K562 (cell line): Measurements from ENCODE around the gene KCNA10. TPM values are rescaled to one million over a fixed set of nuclear protein-coding genes. Genes with fewer than 3 reads are reported as not detected.

ENCODE experiments used
- ATAC-seq: fragments of 200-7000 bp; cut with Tn5 transposase; 3 replicates; pipeline ENCODE4 v1.9.1; 2020; ENCODE audit warnings: moderate library complexity
- BruUV-seq: library from RNA; stranded (reverse); fragments of 400-500 nt; replicated peaks from 2 replicates; lab custom pipeline; 2021; lab: Mats Ljungman, UMichigan
- CTCF ChIA-PET: fragments of 300-600 bp; formaldehyde crosslinking; extraction: SDS; loops from one replicate; lab custom pipeline; 2021; ENCODE audit warnings: low intra/inter-chr PET ratio; lab: Yijun Ruan, JAX
- POLR2A ChIA-PET: fragments of 300-600, 350-650 bp; sonication (Branson Sonifier 250); formaldehyde crosslinking; extraction: SDS; loops from one replicate; lab custom pipeline; 2021; ENCODE audit warnings: antibody characterized with exemption, inconsistent platforms; lab: Yijun Ruan, JAX
- DNase-seq, 4 experiments: peaks; one replicate each; pipeline versions ENCODE4 v3.0.0 to v3.0.0-alpha.2; 2011 to 2018; ENCODE audit warnings: low spot score in 3 of 4, mixed read lengths in 3 of 4; ENCODE audit errors: extremely low read depth in 1 of 4
- FAIRE-seq: peaks from 2 replicates; lab custom pipeline; 2011; peaks lifted over from hg19 to GRCh38; lab: Jason Lieb, UNC
- H2AFZ ChIP-seq: 2 replicates; pipeline ENCODE4 v1.6.0; 2011; ENCODE audit warnings: low read depth, low read length, control low read depth, inconsistent platforms
- H3K27ac ChIP-seq: fragments of 200-600 bp; 3 replicates; pipeline ENCODE4 v1.8.0; 2011; ENCODE audit warnings: low read depth, mild to moderate bottlenecking, control low read depth, inconsistent platforms, low read length, moderate library complexity, mixed read lengths; ENCODE audit errors: extremely low read depth
- H3K27me3 ChIP-seq, 2 experiments: fragments of 300-600 bp in 1 of 2; 2 replicates in 1 of 2; 3 replicates in 1 of 2; pipeline versions ENCODE4 v1.6.0 to v1.8.0; 2011; ENCODE audit warnings: inconsistent platforms in 2 of 2, low read length in 2 of 2, mild to moderate bottlenecking in 1 of 2, mixed read lengths in 1 of 2, moderate library complexity in 1 of 2; ENCODE audit not compliant: control insufficient read depth in 2 of 2, insufficient read depth in 2 of 2
- H3K36me3 ChIP-seq: fragments of 300-600 bp; 3 replicates; pipeline ENCODE4 v1.8.0; 2011; ENCODE audit warnings: mild to moderate bottlenecking, low read length, inconsistent platforms; ENCODE audit not compliant: control insufficient read depth, insufficient read depth
- H3K4me1 ChIP-seq, 2 experiments: fragments of 200-600 bp in 1 of 2; replicated peaks in 1 of 2; 2 replicates in 1 of 2; 3 replicates in 1 of 2; pipeline versions ENCODE4 v1.5.1 to v1.8.0; 2011; ENCODE audit warnings: inconsistent platforms in 2 of 2, low read length in 2 of 2, mild to moderate bottlenecking in 1 of 2, mixed read lengths in 1 of 2, moderate library complexity in 1 of 2; ENCODE audit not compliant: control insufficient read depth in 2 of 2, insufficient read depth in 2 of 2
- H3K4me2 ChIP-seq: 2 replicates; pipeline ENCODE4 v1.6.1; 2011; ENCODE audit warnings: low read length, control low read depth, inconsistent platforms, mixed read lengths; ENCODE audit not compliant: insufficient read depth
- H3K4me3 ChIP-seq: fragments of 200-600 bp; sonication (generic), shearing (Covaris generic); 2 replicates; pipeline ENCODE4 v1.5.1; 2016; ENCODE audit warnings: control low read depth, inconsistent platforms
- H3K79me2 ChIP-seq: fragments of 200-600 bp; 3 replicates; pipeline ENCODE4 v1.8.0; 2011; ENCODE audit warnings: low read length, inconsistent platforms; ENCODE audit not compliant: control insufficient read depth, insufficient read depth
- H3K9ac ChIP-seq, 2 experiments: 2 replicates each; pipeline versions ENCODE4 v1.6.0 to v1.6.1; 2011; ENCODE audit warnings: low read depth in 2 of 2, low read length in 2 of 2, control low read depth in 1 of 2, inconsistent platforms in 1 of 2, mild to moderate bottlenecking in 1 of 2, mixed read lengths in 1 of 2; ENCODE audit not compliant: insufficient read depth in 1 of 2
- H3K9me1 ChIP-seq: one replicate; pipeline ENCODE4 v1.6.0; 2011; ENCODE audit warnings: inconsistent platforms, mild to moderate bottlenecking, low read length, moderate library complexity; ENCODE audit not compliant: control insufficient read depth, insufficient read depth
- H3K9me3 ChIP-seq: replicated peaks from 2 replicates; pipeline ENCODE4 v1.5.1; 2011; ENCODE audit warnings: low read depth, low read length, inconsistent platforms; ENCODE audit not compliant: control insufficient read depth, insufficient read depth
- H4K20me1 ChIP-seq: replicated peaks from 2 replicates; pipeline ENCODE4 v1.6.1; 2011; ENCODE audit warnings: low read length, inconsistent platforms, mixed read lengths; ENCODE audit not compliant: control insufficient read depth, insufficient read depth
- POLR2H ChIP-seq: IDR thresholded peaks from 2 replicates; pipeline ENCODE4 v1.6.1; 2016; ENCODE audit warnings: missing genetic modification characterization, low read depth, mild to moderate bottlenecking, control low read depth, missing compliant biosample characterization, moderate library complexity
- ZNF134 ChIP-seq: fragments of 250-450 bp; sonication (Bioruptor Pico); conservative IDR thresholded peaks from 2 replicates; pipeline ENCODE4 v1.4.0; 2020
- ZNF316 ChIP-seq: fragments of 450-650 bp; IDR thresholded peaks from 2 replicates; pipeline ENCODE4 v1.6.1; 2016
- WGBS: fragments of 100-300 bp; shearing (Covaris generic); methylation state at CpG from one replicate; pipeline ENCODE4 v1.1.6; 2016; ENCODE audit warnings: low coverage, mixed read lengths; ENCODE audit not compliant: insufficient coverage; ENCODE audit errors: missing lambda C conversion rate; 5-methylcytosine and 5-hydroxymethylcytosine counted together
- in situ Hi-C: fragments of 300-500 bp; cut with MboI; formaldehyde crosslinking; loops from 4 replicates; pipeline ENCODE4 v1.15.0; 2018; ENCODE audit warnings: inconsistent platforms, mixed read lengths
- intact Hi-C: fragments of 100-400 bp; cut with micrococcal nuclease; formaldehyde crosslinking; loops from 2 replicates; pipeline ENCODE4 v1.14.2; 2022
- polyA plus RNA-seq, 8 experiments: library from polyadenylated mRNA; depleted of rRNA in 4 of 8; stranded (reverse) in 5 of 8; unstranded in 3 of 8; fragments of >200 nt; fragmentation: Nextera tagmentation in 2 of 8; fragmentation: Illumina TruSeq in 1 of 8; extraction: Ambion mirVana in 2 of 8; extraction: Trizol in 1 of 8; gene quantifications; 2 replicates each; pipeline versions ENCODE4 v1.2.1 to v1.2.3, GENCODE V29; 2011 to 2014; ENCODE audit warnings: inconsistent platforms in 1 of 8, missing spikeins in 1 of 8
- total RNA-seq, 7 experiments: library from RNA; depleted of rRNA in 6 of 7; stranded (reverse); fragments of >200 nt in 6 of 7; fragmentation: Illumina TruSeq in 2 of 7; extraction: Trizol in 2 of 7; gene quantifications; 2 replicates each; pipeline versions ENCODE4 v1.2.1 to v1.2.3, GENCODE V29; 2011 to 2021; ENCODE audit warnings: low replicate concordance in 1 of 7
- TF ChIP-seq, protein P1 (sequence below): fragments of 250-450 bp; sonication (Bioruptor Pico); IDR thresholded peaks from 2 replicates; pipeline ENCODE4 v1.4.0; 2020; ENCODE audit warnings: mild to moderate bottlenecking
- TF ChIP-seq, protein P2 (sequence below): fragments of 250-450 bp; sonication (Bioruptor Pico); IDR thresholded peaks from 2 replicates; pipeline ENCODE4 v1.5.0; 2022; ENCODE audit warnings: mild to moderate bottlenecking

KCNA10 gene
- total and polyA plus RNA-seq, 9 of the 15 experiments (the other 6 are each of a cell fraction or from before 2014, with no cell fraction given): not detected

DNA sequence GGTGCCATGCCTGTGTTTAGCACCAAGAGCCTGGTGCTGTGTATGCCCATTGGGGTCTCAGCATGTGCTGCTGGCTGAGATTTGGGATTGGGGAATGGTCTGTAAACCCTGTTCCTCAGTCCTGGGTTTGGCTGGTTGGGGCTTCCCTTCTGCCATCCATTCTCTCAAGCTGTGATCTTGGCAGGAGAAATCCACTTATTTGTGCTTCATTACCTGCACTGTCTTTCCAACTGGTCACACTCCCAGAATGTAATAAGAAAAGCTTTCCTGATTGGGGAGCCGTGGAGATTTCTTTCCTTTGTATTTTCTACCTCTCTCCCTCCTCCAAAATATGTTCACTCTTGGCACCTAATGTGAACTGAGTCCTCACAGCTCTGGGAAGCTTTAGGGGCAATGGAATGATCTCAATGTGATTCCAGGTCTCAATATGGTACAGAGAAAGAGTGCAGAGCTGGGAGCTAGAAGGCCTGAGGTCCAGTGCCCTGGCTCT, 23.0 kb upstream of the KCNA10 start:
- Histone ChIP-seq H3K4me3 (no peak overlapping the region), H3K79me2 (no peaks in the 10 kb centered on the region), H3K9me3 (no peaks in the 10 kb centered on the region), H3K9ac (no peak overlapping the region), H3K27ac (no peak overlapping the region), H4K20me1 (0 out of 2 replicates have a peak, but pooled peaks cover 3% of the 10 kb centered on the region), H3K9me1 (no peaks in the 10 kb centered on the region), H3K36me3 (no peaks in the 10 kb centered on the region), H3K4me1 (no peaks in the 10 kb centered on the region), H3K4me2 (no peak overlapping the region), H3K27me3 (no peaks in the 10 kb centered on the region; a peak in 1 of 5 replicates), H2AFZ (no peak overlapping the region)
- ATAC-seq: no peak
- CTCF ChIA-PET: no interaction called here
- no peak for FAIRE-seq
- POLR2A ChIA-PET: interaction anchor here (1.1 kb wide), 1 partner anchor 11 kb away, joined by 3 read pairs; no protein-coding TSS in a partner anchor
- no peak for DNase-seq
- in situ Hi-C loops: no loop called here
- intact Hi-C loops: no loop called here
- 0% methylated on average over 1 of the region's 1 CpG for WGBS
- no peak for TF ChIP-seq POLR2H
- TF ChIP-seq ZNF134 (CRISPR knock-in tag): no peak
- TF ChIP-seq ZNF316: no peak
- TF ChIP-seq, protein P1, sequence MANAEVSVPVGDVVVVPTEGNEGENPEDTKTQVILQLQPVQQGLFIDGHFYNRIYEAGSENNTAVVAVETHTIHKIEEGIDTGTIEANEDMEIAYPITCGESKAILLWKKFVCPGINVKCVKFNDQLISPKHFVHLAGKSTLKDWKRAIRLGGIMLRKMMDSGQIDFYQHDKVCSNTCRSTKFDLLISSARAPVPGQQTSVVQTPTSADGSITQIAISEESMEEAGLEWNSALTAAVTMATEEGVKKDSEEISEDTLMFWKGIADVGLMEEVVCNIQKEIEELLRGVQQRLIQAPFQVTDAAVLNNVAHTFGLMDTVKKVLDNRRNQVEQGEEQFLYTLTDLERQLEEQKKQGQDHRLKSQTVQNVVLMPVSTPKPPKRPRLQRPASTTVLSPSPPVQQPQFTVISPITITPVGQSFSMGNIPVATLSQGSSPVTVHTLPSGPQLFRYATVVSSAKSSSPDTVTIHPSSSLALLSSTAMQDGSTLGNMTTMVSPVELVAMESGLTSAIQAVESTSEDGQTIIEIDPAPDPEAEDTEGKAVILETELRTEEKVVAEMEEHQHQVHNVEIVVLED (CRISPR knock-in tag): no peak
- TF ChIP-seq, protein P2, sequence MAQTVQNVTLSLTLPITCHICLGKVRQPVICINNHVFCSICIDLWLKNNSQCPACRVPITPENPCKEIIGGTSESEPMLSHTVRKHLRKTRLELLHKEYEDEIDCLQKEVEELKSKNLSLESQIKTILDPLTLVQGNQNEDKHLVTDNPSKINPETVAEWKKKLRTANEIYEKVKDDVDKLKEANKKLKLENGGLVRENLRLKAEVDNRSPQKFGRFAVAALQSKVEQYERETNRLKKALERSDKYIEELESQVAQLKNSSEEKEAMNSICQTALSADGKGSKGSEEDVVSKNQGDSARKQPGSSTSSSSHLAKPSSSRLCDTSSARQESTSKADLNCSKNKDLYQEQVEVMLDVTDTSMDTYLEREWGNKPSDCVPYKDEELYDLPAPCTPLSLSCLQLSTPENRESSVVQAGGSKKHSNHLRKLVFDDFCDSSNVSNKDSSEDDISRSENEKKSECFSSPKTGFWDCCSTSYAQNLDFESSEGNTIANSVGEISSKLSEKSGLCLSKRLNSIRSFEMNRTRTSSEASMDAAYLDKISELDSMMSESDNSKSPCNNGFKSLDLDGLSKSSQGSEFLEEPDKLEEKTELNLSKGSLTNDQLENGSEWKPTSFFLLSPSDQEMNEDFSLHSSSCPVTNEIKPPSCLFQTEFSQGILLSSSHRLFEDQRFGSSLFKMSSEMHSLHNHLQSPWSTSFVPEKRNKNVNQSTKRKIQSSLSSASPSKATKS: no peak
- BruUV-seq: no TSS peak
